ENCODE data around the gene MALT1. TPM values are rescaled to one million over a fixed set of nuclear protein-coding genes. Genes with fewer than 3 reads are reported as not detected.

The MALT1 gene
- total RNA-seq, 1 experiment from 2014 or later: 22.6 TPM

DNA sequence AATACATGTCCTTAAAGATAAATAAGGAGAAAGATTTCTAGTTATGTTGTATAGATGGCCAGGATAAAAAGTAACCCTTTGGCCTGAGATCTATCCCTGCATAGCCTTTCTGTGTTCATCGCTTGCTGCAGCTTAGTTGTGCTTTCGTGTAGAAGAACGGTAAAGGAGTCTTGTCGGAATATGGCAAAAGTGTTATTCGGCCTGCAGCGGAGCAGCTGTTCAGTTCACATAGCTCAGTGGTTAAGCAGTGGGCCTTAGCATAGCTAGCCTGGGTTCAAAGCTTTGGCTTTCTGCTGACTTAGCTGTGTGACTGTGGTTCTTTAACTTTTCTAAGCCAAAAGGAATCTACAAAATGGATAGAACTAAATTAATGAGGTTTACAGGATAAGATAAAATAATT is 55.4 kb downstream of the MALT1 start:
- H3K36me3 ChIP-seq (ENCODE audit: control insufficient read depth, insufficient read depth, low read length): no peaks in the 10 kb centered on the region
- Mint-ChIP-seq H3K36me3 (ENCODE audit: insufficient read depth, unreplicated experiment) (peaks cover 10% of the 10 kb centered on the region), H3K4me3 (ENCODE audit: unreplicated experiment) (no peak overlapping the region), H3K9me3 (ENCODE audit: unreplicated experiment) (no peaks in the 10 kb centered on the region), H3K27me3 (ENCODE audit: insufficient read depth, unreplicated experiment) (no peaks in the 10 kb centered on the region), H3K27ac (ENCODE audit: unreplicated experiment) (no peak overlapping the region), H3K4me1 (ENCODE audit: low read depth, unreplicated experiment) (no peaks in the 10 kb centered on the region)
- CTCF ChIA-PET: no interaction called here
- POLR2A ChIA-PET: no interaction called here
- H3K9me3 ChIP-seq: no peaks in the 10 kb centered on the region
- intact Hi-C loops (cut with micrococcal nuclease; ENCODE audit: unreplicated experiment): no loop called here
- DNase-seq: no peak
- H3K4me3 ChIP-seq (ENCODE audit: low read depth, low read length): no peak overlapping the region
- no peak for TF ChIP-seq CTCF (IDR thresholded peaks at IDR 0.05; ENCODE audit: insufficient read depth in 1 of 2, low read depth in 1 of 2, low read length in 1 of 2, severe bottlenecking in 1 of 2, unreplicated experiment in 1 of 2)
- H3K4me1 ChIP-seq: no peaks in the 10 kb centered on the region
- no TSS peak for BruUV-seq (replicated peaks)
- no peaks in the 10 kb centered on the region for H3K27me3 ChIP-seq (replicated peaks; ENCODE audit: control insufficient read depth, insufficient read depth, low read length)

DNA sequence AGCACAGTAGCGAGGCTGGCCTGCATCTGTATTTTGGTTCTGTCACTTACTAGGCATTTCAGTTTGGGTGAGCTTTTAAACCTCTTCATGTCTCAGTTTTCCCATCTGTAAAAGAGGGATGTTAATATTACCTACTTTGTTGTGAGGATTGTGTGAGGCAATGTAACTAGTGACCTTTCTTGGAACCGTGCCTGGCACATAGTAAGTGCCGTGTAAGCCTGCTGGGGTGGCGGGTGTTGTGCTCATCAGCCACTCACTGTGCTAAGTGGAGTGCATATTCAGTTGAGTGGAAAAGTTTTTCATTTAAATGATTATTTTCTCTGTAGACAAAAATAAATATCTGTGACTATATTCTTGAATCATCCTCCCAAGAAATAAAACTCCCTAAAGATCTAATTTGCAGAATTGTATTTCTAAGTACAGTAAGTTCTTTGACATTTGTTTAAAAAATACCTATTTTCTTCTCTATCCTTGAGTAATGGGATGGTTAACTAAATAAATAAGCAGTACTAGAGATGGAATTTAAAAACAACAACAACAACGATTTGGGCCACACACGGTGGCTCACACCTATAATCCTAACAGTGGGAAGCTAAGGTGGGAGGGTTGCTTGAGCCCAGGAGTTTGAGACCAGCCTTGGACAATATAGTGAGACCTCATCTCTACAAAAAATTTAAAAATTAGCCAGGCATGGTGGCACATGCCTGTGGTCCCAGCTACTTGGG is 56.7 kb downstream of the MALT1 start:
- Mint-ChIP-seq H3K27me3 (ENCODE audit: insufficient read depth, unreplicated experiment) (no peaks in the 10 kb centered on the region), H3K4me1 (ENCODE audit: low read depth, unreplicated experiment) (no peaks in the 10 kb centered on the region), H3K4me3 (ENCODE audit: unreplicated experiment) (no peak overlapping the region), H3K27ac (ENCODE audit: unreplicated experiment) (no peak overlapping the region), H3K36me3 (ENCODE audit: insufficient read depth, unreplicated experiment) (peaks cover 10% of the 10 kb centered on the region), H3K9me3 (ENCODE audit: unreplicated experiment) (no peaks in the 10 kb centered on the region)
- POLR2A ChIA-PET: no interaction called here
- Histone ChIP-seq H3K4me3 (ENCODE audit: low read depth, low read length) (no peak overlapping the region), H3K4me1 (no peaks in the 10 kb centered on the region), H3K27me3 (replicated peaks; ENCODE audit: control insufficient read depth, insufficient read depth, low read length) (no peaks in the 10 kb centered on the region), H3K36me3 (ENCODE audit: control insufficient read depth, insufficient read depth, low read length) (no peaks in the 10 kb centered on the region), H3K9me3 (no peaks in the 10 kb centered on the region)
- DNase-seq: no peak
- no peak for TF ChIP-seq CTCF (IDR thresholded peaks at IDR 0.05; ENCODE audit: insufficient read depth in 1 of 2, low read depth in 1 of 2, low read length in 1 of 2, severe bottlenecking in 1 of 2, unreplicated experiment in 1 of 2)
- no TSS peak for BruUV-seq (replicated peaks)
- CTCF ChIA-PET: no interaction called here
- intact Hi-C loops (cut with micrococcal nuclease; ENCODE audit: unreplicated experiment): no loop called here

DNA sequence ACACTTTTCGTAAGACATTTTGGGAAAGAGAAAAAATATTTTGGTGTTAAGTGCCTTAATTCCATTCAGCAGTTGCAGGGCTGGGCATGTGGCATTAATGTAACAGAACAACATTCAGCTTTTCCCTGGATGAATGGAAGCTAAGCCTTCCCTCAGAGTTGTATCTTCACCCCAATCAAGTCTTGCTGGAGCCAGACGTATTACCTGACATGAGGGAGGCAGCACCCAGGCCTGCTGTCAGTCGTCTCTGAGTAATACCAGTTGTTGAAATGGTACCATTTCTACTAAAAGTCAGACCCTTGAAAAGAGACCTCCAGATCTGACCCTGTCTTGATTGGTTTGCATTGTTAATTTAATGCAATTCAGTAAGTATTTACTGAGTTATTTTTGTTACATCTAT is 57.5 kb downstream of the MALT1 start:
- BruUV-seq (replicated peaks): no TSS peak
- CTCF ChIA-PET: no interaction called here
- H3K36me3 ChIP-seq (ENCODE audit: control insufficient read depth, insufficient read depth, low read length): no peaks in the 10 kb centered on the region

More for the DNA sequence above, 57.5 kb downstream of the MALT1 start:
- no peak overlapping the region for H3K27ac Mint-ChIP-seq (ENCODE audit: unreplicated experiment)
- H3K9me3 ChIP-seq: no peaks in the 10 kb centered on the region
- peaks cover 10% of the 10 kb centered on the region for H3K36me3 Mint-ChIP-seq (ENCODE audit: insufficient read depth, unreplicated experiment)
- no peaks in the 10 kb centered on the region for H3K9me3 Mint-ChIP-seq (ENCODE audit: unreplicated experiment)
- no peaks in the 10 kb centered on the region for H3K27me3 ChIP-seq (replicated peaks; ENCODE audit: control insufficient read depth, insufficient read depth, low read length)
- H3K4me1 ChIP-seq: no peaks in the 10 kb centered on the region
- intact Hi-C loops (cut with micrococcal nuclease; ENCODE audit: unreplicated experiment): no loop called here
- DNase-seq: no peak
- no peaks in the 10 kb centered on the region for H3K27me3 Mint-ChIP-seq (ENCODE audit: insufficient read depth, unreplicated experiment)
- H3K4me3 Mint-ChIP-seq (ENCODE audit: unreplicated experiment): no peak overlapping the region
- H3K4me1 Mint-ChIP-seq (ENCODE audit: low read depth, unreplicated experiment): no peaks in the 10 kb centered on the region
- H3K4me3 ChIP-seq (ENCODE audit: low read depth, low read length): no peak overlapping the region
- POLR2A ChIA-PET: no interaction called here
- TF ChIP-seq CTCF (IDR thresholded peaks at IDR 0.05; ENCODE audit: insufficient read depth in 1 of 2, low read depth in 1 of 2, low read length in 1 of 2, severe bottlenecking in 1 of 2, unreplicated experiment in 1 of 2): no peak

All from Caco-2 (cell line).